ENCODE results near the gene KRTAP5-3.

Gene KRTAP5-3

GRCh38 chr11:1642288-1643145 lies 34.3 kb upstream of the KRTAP5-3 start:
- DNase-seq: no peak

- DNase-seq: no peak
Measured at GRCh38 chr11:1641096-1641495, 32.8 kb upstream of the KRTAP5-3 start.

- peak; percentile 95 for DNase-seq
Measured at GRCh38 chr11:1640076-1640946, 32.0 kb upstream of the KRTAP5-3 start.

GRCh38 chr11:1639666-1640065 lies 31.4 kb upstream of the KRTAP5-3 start:
- no peak for DNase-seq

DNA sequence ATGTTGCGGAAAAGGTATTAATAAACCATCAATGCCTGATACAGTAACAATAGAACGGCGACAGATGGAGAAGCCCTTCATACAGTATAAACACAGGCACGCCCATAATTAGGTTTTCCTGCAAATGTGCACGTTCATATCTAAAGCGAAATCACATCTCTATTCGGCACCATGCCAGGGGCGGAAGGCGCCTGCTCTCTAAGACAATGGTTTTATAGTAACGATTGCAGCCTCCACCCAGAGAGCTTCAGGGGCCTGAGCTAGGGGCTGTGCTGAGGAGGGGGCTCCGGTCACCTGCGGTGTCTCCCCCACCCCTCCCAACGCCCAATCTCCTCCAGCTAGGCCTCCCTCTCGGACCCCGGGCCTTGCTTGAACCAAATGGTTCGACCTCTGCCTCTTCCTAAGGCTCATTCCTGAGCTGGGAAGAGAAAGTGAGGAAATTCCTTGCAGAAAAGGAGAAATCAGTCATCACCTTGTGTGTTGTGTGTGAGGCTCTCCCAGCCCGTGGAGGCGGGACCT lies 30.9 kb upstream of the KRTAP5-3 start:
- DNase-seq: peak; percentile 98

DNA sequence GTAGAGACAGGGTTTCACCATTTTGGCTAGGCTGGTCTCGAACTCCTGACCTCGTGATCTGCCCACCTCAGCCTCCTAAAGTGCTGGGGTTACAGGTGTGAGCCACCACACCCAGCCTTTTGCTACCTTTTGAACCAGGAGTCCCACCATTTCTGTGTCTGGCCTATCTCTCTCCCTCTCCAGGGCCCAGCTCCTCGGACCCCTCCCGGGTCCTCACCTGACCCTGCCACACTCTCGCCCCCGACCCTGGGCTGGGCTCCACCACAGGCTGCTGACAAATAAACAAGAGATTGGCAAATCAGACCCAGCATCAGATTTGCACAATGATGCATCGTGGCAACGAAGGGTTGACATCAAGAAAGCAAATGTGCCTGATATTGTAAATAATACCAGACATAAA lies 30.1 kb upstream of the KRTAP5-3 start:
- DNase-seq: no peak

DNA sequence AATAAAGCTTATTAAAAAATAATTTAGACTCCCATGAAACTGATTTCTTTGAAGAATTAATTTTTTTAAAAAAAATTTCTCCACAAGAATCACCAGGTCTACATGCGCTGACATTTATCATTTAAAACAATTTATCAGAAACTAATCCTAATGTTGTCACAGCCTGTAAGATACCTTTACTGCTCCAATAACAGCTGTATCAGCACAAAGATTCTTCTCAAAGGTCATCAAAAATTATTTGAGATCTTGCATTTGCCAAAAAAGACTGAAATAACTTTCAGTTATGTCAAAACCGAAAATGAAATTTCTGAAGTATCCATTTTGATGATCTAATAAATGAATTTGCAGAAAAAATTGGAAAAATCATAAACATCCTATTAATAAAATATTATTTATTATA lies 29.4 kb upstream of the KRTAP5-3 start:
- no peak for DNase-seq

- DNase-seq: no peak
Measured at GRCh38 chr11:1636291-1636950, 28.2 kb upstream of the KRTAP5-3 start.

GRCh38 chr11:1633864-1634263 lies 25.6 kb upstream of the KRTAP5-3 start:
- no peak for DNase-seq

- DNase-seq: peak; percentile 65
Measured at GRCh38 chr11:1632053-1632714, 23.9 kb upstream of the KRTAP5-3 start.

- DNase-seq: no peak
Measured at GRCh38 chr11:1631066-1631568, 22.9 kb upstream of the KRTAP5-3 start.

DNA sequence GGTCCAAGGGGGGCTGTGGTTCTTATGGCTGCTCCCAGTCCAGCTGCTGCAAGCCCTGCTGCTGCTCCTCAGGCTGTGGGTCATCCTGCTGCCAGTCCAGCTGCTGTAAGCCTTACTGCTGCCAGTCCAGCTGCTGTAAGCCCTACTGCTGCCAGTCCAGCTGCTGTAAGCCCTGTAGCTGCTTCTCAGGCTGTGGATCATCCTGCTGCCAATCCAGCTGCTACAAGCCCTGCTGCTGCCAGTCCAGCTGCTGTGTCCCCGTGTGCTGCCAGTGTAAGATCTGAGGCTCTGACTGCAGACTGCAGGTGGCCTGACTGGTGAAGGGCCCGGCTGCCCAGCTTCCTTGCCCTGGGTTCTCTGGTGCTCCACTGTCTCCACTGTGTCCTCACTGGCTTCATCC lies 22.0 kb upstream of the KRTAP5-3 start:
- no peak for DNase-seq

GRCh38 chr11:1629326-1630185 lies 21.3 kb upstream of the KRTAP5-3 start, which contains the start of gene KRTAP5-5:
TSS of gene KRTAP5-5 (plus strand) at chr11:1629775. CDS start at chr11:1629841, 66 bp downstream.
- no peak for DNase-seq

DNA sequence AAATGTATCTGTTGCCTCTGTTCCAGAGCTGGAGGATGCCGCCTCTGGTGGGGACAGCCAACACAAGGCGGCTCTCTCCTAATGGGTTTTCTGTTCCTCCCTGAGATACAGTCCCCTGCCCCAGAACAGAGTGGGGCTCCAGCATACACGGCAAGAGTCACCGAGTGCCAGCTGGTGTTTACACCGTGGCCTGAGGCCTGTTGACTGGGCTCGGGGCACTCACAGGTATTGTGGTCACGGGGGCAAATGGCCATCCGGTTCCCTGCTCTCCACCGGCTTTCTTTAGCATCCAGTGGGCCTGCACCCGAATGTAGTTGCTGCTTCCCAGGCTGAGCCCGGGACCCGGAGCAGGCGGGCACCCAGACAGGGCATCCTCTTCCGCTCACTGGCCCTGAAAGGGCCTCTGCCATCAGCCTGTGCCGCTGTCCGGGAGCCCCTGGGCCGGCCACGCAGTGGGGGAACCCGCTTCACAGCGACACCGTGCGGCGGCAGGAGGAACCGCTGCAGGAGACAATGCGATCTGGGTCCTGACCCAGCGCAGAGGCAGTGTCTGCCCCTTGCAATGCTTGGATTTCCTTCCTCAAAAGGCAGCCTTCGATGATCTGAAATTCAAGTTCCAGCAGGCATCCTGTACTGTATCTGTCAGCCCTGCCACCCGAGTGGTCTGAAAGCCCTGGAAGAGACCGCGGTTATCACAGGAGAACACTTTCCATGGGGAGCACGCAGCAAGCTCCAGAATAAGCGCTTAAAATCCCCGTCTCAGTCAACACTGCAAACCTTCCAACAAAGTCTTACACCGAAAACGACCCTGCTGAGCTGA lies 20.5 kb upstream of the KRTAP5-3 start:
- DNase-seq: peak; percentile 53

- no peak for DNase-seq
Measured at GRCh38 chr11:1625541-1625940, 17.3 kb upstream of the KRTAP5-3 start.

- DNase-seq: no peak
Measured at GRCh38 chr11:1624621-1625020, 16.4 kb upstream of the KRTAP5-3 start.

- no peak for DNase-seq
Measured at GRCh38 chr11:1623716-1624115, 15.5 kb upstream of the KRTAP5-3 start.

GRCh38 chr11:1622086-1622485 lies 13.8 kb upstream of the KRTAP5-3 start, which contains the start of gene KRTAP5-4:
TSS of gene KRTAP5-4 (minus strand) at chr11:1622138. CDS start at chr11:1622093, 45 bp downstream.
- DNase-seq: no peak

DNA sequence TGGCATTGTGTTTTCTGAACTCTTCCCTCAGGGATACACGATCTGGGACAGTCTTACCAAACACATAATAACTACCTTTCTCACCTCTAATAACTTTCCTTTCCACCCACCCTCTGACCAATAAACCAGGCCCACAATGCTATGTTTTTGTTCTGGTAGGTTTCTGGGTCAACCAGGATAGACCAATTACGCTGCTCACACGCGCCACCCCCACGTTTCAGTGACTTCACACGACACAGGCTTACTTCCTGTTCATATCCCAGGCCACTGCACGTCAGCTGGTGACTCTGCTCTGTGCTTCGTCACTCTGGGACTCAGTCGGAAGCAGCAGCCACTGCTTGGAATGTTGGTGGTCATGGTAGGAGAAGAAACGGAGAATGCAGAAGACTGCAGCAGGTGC lies 11.2 kb upstream of the KRTAP5-3 start:
- DNase-seq: no peak

DNA sequence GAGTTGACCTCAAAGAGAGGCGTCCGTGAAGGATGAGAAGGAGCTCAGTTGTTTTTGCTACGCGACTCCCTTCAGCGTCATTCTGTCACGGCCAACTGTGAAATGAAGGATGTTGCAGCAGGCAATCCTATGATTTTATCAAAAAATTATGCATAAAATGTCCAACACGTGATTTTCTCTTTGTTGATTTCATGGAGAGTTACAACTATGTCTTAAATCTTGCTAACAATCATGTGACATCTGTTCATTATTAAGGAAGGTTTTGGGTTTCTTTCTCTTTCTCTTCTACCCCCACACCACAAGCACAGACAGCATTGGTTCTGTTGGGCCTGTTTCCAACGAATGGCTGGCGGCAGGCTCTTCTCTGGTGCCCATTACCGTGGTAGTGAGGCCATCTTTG lies 10.0 kb upstream of the KRTAP5-3 start:
- no peak for DNase-seq
